Erythroblast (primary cell): Measurements from ENCODE around the gene SERPINA12.

Experiments used
- GATA1 ChIP-seq: IDR thresholded peaks from 2 replicates; pipeline ENCODE4 v1.6.1; 2011; ENCODE audit warnings: low read depth, mild to moderate bottlenecking, control low read depth, low read length, moderate library complexity
- POLR2A ChIP-seq: IDR thresholded peaks from 2 replicates; pipeline ENCODE4 v1.6.1; 2011; ENCODE audit warnings: mild to moderate bottlenecking, low read length

- TF ChIP-seq POLR2A (no peak), GATA1 (no peak)
These were observed 38.2 kb downstream of the SERPINA12 start for GRCh38 chr14:94471045-94471444.
